Measurements from ENCODE around the gene SCNN1A.

SCNN1A gene

DNA sequence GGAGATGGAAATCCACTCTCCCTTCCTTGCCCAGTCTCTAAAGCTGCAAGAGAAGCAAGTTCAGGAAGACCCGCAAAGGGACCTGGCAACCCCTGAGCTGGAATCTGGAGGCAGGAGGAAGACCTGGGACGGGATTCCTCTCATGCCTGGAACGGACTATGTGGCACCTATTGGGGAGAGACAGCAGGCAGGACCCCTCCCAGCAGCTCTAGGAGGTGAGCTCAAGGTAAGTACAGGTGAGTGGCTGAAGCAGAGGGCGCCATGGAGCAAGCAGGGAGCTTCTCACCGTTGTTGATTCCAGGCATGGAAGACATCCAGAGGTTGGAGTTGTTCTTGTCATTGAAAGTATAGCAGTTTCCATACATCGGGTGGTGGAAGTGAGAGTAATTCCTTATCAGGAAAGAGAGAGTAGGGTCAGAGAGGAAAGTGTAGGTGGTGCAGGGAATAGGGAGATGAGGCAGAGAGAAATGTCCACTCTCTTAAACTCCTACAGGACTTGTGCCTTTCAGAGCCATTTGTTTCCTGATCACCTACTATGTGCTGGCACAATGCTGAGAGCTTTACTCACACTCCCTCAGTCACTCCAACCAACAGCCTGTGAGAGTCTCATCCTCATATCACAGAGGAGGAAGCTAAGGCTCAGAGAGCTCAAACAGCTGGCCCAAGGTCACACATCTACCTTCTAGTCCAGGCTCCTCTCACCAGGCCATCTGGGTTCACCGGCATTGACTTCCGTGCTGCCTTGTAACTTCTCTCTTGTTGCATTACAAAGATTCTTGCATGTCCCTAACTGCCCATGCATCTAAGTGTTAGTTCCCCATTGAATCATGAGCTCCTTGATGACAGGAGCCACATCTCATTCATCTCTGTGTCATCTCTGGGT lies 19.6 kb downstream of the SCNN1A start:
- Histone ChIP-seq H3K4me3 (ENCODE audit: severe bottlenecking) (no peak overlapping the region), H3K27me3 (ENCODE audit: insufficient read depth, poor library complexity, severe bottlenecking) (no peaks in the 10 kb centered on the region), H3K9me3 (ENCODE audit: severe bottlenecking) (no peaks in the 10 kb centered on the region), H3K36me3 (ENCODE audit: low read depth) (peaks cover 95% of the 10 kb centered on the region), H3K4me1 (ENCODE audit: insufficient read depth, poor library complexity, severe bottlenecking) (no peaks in the 10 kb centered on the region), H3K27ac (ENCODE audit: poor library complexity, severe bottlenecking) (no peak overlapping the region)
- ATAC-seq (ENCODE audit: low read depth): peak; percentile 15; the same call in 1 of the 3 replicates
- DNase-seq (ENCODE audit: low spot score): no peak
- peak; percentile 16 for TF ChIP-seq CTCF (IDR thresholded peaks at IDR 0.05; ENCODE audit: poor library complexity, severe bottlenecking)

DNA sequence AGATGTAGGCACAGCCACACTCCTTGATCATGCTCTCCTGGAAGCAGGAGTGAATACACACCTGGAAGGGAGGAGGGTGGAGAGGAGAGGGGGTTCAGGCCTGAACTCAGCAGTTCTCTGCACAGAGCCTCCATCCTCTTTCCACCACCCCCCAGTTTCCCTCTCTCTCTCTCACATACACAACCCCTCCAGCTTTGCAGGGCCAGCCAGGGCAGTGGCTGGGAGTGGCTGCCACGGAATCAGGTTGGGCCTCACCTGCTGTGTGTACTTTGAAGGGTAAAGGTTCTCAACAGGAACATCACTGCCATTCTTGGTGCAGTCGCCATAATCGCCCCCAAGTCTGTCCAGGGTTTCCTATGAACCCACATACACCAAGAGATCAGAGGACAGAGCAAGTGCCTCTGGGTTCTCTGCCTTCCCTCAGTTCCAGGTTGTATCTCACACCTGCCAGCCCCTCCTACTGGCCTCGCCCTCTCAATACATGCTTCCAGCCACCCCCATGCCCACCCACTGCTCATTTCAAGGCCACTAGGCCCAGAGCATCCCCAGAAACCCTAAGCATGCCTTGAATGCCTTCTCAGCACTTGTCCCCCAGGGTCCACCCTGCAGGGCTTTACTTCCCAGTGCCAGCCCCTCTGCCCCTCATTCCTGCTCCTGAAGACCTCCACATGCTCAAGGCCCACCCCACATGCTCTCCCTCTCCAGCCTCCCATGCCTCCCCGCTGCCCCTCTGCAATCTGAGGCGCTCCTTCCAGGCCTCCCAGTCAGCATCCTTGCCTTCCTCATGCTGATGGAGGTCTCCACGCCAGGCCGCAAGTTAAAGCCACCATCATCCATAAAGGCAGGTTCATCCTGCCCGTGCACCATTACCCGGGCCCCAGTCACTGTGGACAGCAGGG lies 20.6 kb downstream of the SCNN1A start:
- TF ChIP-seq CTCF (IDR thresholded peaks at IDR 0.05; ENCODE audit: poor library complexity, severe bottlenecking): no peak
- H3K36me3 ChIP-seq (ENCODE audit: low read depth): peaks cover 95% of the 10 kb centered on the region
- no peak overlapping the region for H3K27ac ChIP-seq (ENCODE audit: poor library complexity, severe bottlenecking)
- no peak for DNase-seq (ENCODE audit: low spot score)
- H3K4me3 ChIP-seq (ENCODE audit: severe bottlenecking): no peak overlapping the region
- H3K4me1 ChIP-seq (ENCODE audit: insufficient read depth, poor library complexity, severe bottlenecking): no peaks in the 10 kb centered on the region
- no peaks in the 10 kb centered on the region for H3K27me3 ChIP-seq (ENCODE audit: insufficient read depth, poor library complexity, severe bottlenecking)
- H3K9me3 ChIP-seq (ENCODE audit: severe bottlenecking): no peaks in the 10 kb centered on the region
- no peak for ATAC-seq (ENCODE audit: low read depth)

DNA sequence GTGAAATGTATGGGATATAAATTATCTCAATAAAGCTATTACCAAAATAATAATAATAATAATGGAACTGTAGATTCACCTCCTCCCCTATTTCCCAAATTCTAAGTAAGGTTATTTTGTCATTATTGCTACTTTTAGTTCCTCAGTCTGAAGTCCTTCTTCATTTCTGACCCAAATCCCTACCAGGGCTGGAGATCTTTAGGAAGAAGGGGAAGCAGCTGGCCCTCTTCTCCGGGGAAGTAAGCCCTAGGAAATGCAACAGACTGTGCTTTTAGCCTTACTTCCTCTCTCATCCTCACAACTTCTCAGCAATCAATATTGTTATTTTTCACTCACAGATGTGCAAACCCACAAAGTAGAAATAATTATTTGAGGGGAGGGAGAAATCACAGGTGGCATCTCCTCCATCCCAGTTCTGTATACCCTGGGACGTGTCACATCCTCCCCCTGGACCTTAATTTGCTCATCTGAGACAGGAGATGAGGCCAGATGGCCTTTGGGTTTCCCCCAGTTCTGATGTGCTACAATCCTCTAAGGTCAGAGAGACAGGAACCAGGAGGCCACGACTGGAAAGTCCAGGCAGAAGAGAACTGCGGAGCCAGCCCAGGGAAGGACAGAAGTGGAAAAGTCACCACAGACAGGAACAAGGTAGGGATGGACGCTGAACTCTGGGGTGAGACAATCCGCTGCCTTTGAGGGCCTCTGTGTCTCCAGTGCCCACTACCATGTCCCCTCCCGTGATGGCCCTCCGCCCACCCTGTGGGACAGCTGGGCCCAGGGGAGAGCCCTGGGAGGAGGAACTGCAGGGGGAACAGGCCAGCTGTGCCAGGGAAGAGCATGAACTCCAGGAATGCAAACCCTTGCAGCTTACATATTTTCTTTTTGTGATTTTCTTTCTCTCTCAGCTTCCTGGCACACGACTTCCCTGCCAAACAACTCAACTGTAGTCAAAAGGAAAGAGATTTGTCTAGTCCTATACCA lies 22.9 kb downstream of the SCNN1A start:
- no peak overlapping the region for H3K27ac ChIP-seq (ENCODE audit: poor library complexity, severe bottlenecking)
- peak; percentile 11; the same call in 1 of the 3 replicates for ATAC-seq (ENCODE audit: low read depth)

GRCh38 chr12:6351622-6352021 lies 23.7 kb downstream of the SCNN1A start:
- H3K4me1 ChIP-seq (ENCODE audit: insufficient read depth, poor library complexity, severe bottlenecking): peaks cover 2% of the 10 kb centered on the region

More for the DNA sequence above, 22.9 kb downstream of the SCNN1A start:
- no peak for DNase-seq (ENCODE audit: low spot score)
- Histone ChIP-seq H3K27me3 (ENCODE audit: insufficient read depth, poor library complexity, severe bottlenecking) (no peaks in the 10 kb centered on the region), H3K4me1 (ENCODE audit: insufficient read depth, poor library complexity, severe bottlenecking) (no peaks in the 10 kb centered on the region), H3K4me3 (ENCODE audit: severe bottlenecking) (no peak overlapping the region), H3K9me3 (ENCODE audit: severe bottlenecking) (no peaks in the 10 kb centered on the region), H3K36me3 (ENCODE audit: low read depth) (peaks cover 95% of the 10 kb centered on the region)
- no peak for TF ChIP-seq CTCF (IDR thresholded peaks at IDR 0.05; ENCODE audit: poor library complexity, severe bottlenecking)

More at GRCh38 chr12:6351622-6352021, 23.7 kb downstream of the SCNN1A start:
- ATAC-seq (ENCODE audit: low read depth) (no peak), DNase-seq (ENCODE audit: low spot score) (no peak)
- no peak overlapping the region for H3K27ac ChIP-seq (ENCODE audit: poor library complexity, severe bottlenecking)
- H3K4me3 ChIP-seq (ENCODE audit: severe bottlenecking): no peak overlapping the region
- no peaks in the 10 kb centered on the region for H3K27me3 ChIP-seq (ENCODE audit: insufficient read depth, poor library complexity, severe bottlenecking)
- TF ChIP-seq CTCF (IDR thresholded peaks at IDR 0.05; ENCODE audit: poor library complexity, severe bottlenecking): no peak
- H3K9me3 ChIP-seq (ENCODE audit: severe bottlenecking): no peaks in the 10 kb centered on the region
- peaks cover 95% of the 10 kb centered on the region for H3K36me3 ChIP-seq (ENCODE audit: low read depth)

Data from RWPE2 (cell line).